Left colon (tissue), 2 donors: Measurements from ENCODE around the gene RPH3AL. TPM values are rescaled to one million over a fixed set of nuclear protein-coding genes. Genes with fewer than 3 reads are reported as not detected.
"Not testable (repeated sequence)": the region's sequence is repeated elsewhere in the genome, so short reads cannot be mapped to it uniquely, and the experiment has no call there.

Experiments used
- ATAC-seq: fragments of 200-7000 bp; cut with Tn5 transposase; one replicate; pipeline ENCODE4 v1.9.1; 2020; ENCODE audit warnings: mild to moderate bottlenecking, moderate library complexity
- DNase-seq, 2 donors: peaks; one replicate each; pipeline ENCODE4 v3.0.0-alpha.2; 2020
- intact Hi-C, 2 donors: fragments of 100-400 bp; cut with DNase I in 1 of 2; cut with micrococcal nuclease in 1 of 2; formaldehyde crosslinking; loops; one replicate each; pipeline versions ENCODE4 v1.11.2 to v1.14.0; 2022; cut with DNase I, micrococcal nuclease
- total RNA-seq, 2 donors: library from RNA; stranded (reverse); fragmentation: NEBNext Ultra II Directional; extraction: Animal tissue kit (Norgen Biotek cat#: 25700); gene quantifications; one replicate each; pipeline ENCODE4 v1.2.1, GENCODE V29; 2021
- donor health status: DM: no; HTN: no; CAD: no.
- donor health status: DM: yes; HTN: yes; CAD: no.

Gene RPH3AL
- total RNA-seq, 2 donors from 2014 or later = 32.7 to 42.3 TPM

DNA sequence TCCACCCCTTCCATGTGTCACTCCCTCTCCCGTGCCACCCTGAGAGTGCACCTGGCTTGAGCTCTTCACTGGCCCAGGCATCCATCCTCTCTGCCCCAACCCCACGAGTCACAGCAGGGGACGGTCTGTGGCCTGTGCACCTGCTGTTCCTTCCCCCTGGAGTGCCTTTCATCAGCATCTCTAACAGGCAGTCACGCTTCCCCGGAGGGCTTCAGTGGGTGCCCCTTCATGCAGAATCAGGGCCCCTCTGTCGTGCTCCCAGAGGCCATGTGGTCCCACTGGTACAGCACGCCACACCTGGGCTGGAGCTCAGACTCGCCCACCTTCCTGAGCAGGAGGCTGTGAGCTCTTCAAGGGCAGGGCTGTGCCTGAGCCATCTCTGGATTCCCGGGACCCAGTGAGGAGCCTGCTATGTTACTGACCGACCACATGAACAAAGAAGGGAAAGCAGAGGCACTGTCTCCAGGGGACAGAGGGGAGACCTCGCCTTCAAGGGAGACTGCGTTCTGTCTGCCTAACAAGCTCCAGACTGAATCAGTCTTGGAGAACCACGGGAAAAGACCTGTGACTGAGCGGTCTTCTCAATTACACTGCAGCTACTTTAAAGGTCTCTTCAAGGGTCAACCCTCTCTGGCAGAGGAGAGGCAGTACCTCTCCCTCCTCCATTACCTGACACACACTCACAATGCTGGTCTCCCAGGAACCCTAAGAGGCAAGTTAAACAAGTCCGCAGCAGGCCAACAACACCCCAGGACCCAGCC is 92.4 kb downstream of the RPH3AL start:
- intact Hi-C loops = no loop called here
- ATAC-seq (no peak), DNase-seq (no peak)

- intact Hi-C loops = no loop called here
- DNase-seq (no peak), ATAC-seq (no peak)
These were observed 93.1 kb downstream of the RPH3AL start for GRCh38 chr17:259341-259976.

DNA sequence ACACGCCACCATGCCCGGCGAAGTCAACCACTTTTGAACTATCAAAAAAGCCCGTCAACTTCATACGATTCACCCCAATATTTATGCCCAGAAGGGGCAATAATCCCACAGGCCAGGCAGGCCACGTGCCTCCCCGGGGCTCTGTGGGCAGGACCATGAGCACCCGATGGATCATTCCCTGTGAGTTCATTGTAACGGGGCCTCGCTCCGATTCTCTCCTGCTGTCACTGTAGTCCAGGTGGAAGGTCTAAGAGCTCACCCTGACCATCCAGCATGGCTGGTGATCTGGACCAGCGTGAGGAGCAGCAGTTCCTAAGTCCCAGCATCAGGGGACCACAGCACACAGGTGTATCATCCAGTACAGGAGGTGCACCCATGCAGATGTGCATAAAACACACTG is 93.7 kb downstream of the RPH3AL start:
- DNase-seq (no peak), ATAC-seq (no peak)
- intact Hi-C loops = no loop called here

GRCh38 chr17:258045-258734 is 94.4 kb downstream of the RPH3AL start:
- no peak for DNase-seq
- ATAC-seq = no peak
- intact Hi-C loops = no loop called here

DNA sequence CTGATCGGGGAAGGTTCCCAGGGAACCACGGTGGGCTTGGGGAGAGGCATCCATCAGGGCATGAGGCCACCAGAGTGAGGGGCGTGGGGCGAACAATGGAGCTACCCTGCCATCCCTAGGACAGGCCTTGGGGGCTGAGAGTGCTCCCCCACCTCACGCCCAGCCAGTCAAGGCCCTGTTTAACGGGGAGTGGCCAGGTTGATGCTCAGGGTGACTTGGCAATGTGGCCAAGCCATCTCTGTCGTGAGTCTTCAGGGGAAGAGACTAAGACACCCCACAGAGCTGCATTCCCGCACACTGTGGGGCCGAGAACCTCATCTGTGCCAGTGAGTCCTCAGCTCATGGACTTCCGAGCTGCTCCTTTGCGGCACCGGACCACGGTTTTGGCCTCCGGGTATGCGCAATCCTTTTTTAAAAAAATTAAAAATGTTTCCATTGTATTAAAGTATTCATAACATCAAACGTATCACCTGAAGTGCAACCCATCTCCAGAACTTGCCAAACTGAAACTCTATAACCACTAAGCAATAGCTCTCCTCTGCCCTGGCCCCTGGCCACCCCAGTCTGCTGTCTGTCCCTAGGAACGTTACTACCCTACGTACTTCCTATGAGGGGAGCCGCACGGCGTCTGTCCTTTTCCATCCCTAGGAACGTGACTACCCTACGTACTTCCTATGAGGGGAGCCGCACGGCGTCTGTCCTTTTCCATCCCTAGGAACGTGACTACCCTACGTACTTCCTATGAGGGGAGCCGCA is 99.3 kb downstream of the RPH3AL start:
- DNase-seq = no peak
- no peak for ATAC-seq
- intact Hi-C loops = no loop called here

DNA sequence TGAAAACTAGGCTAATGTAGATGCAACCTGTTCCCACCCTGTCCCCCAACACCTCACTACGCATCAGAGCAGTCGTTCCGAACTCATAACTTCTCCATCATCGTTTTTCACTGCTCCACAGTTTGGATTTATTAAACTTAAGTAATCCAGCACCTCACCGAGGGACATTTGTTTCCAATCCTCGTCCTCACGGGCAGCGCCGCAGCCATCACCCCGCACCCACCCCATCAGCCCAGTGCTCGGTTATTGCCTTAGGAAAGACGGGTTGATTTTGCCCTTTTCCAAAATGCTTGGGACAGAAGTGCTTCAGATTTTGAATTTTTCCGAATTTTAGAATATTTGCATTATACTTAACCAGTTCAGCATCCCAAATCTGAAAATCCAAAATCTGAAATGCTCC is 100.2 kb downstream of the RPH3AL start:
- DNase-seq (no peak), ATAC-seq (no peak)
- intact Hi-C loops = no loop called here

DNA sequence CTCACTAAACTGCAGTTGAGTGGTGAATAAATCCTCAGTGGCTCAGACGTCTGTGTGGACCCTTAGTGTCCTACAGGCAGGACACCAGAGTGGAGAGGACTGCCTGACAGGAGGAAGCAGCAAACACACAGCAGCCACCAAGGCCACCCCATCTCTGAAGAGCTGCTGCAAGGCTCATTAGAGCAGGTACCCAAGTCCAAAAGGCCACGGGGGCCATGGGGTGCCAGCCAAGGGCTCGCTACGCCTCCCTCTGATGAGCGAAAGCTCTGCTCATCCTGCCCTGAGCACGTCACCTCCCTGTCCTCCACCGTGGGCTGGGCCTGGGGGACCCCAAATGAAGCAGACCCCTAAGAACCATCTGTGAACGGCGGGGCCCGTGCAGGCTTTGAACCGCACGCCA is 101.1 kb downstream of the RPH3AL start:
- intact Hi-C loops = no loop called here
- ATAC-seq = no peak
- DNase-seq = no peak

- no peak for ATAC-seq
- no peak for DNase-seq
- intact Hi-C loops = no loop called here
These were observed 101.9 kb downstream of the RPH3AL start for GRCh38 chr17:250487-251300.

- intact Hi-C loops = no loop called here
- DNase-seq (peak in 1 of 2 donors; percentile 8), ATAC-seq (no peak)
These were observed 103.2 kb downstream of the RPH3AL start for GRCh38 chr17:249236-249993.

- ATAC-seq = no peak
- intact Hi-C loops = no loop called here
- DNase-seq = peak in 1 of 2 donors; percentile 19
These were observed 104.0 kb downstream of the RPH3AL start for GRCh38 chr17:248337-249235.

DNA sequence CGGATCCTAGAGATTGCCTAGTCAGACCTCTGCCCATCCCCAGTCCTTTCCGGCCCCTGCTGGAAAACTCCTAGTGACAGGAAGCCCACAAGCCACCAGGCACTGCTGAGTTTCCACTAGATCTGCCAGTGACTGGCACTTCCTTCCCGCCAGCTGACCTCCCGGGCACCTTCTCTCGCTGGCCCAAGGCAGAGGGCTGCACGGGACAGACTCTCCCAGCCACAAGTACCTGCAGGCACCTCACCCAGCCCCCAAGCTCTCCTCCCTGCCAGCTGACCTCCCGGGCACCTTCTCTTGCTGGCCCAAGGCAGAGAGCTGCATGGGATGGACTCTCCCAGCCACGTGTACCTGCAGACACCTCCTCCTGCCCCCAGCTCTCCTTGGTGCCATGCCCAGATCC is 104.8 kb downstream of the RPH3AL start:
- peak in 1 of 2 donors; percentile 21 for DNase-seq
- peak; percentile 16 for ATAC-seq
- intact Hi-C loops = no loop called here

DNA sequence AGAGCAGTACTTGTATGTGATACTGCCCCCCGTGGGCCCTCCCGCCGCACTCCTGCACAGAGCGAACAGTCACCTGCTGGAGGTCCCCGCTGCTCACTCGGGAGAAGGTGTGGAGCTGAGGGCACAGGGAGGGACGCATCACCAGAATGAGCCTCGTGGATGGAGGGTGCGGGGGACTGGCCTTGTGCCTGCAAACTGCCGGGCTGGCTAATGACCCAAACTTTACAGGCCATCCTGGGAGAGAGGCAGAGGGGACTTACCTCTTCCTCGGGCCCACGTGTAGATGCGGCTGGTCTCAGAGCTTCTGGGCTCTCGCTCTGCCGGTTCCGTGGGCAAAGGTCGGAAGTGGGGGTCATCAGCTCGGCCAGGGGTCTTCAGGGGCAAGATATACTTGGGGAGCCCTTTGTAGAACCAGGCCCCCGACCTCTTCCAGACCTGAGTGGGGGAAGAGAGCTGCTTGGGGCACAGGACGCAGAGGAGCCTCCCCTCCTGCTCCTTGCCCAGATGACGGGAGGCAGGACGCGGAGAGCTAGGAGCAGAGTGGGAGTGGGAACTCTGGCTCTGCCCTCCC is 105.7 kb downstream of the RPH3AL start:
- intact Hi-C loops = no loop called here
- ATAC-seq (peak; percentile 10), DNase-seq (peak in 1 of 2 donors; percentile 21)

GRCh38 chr17:246226-246625 is 106.4 kb downstream of the RPH3AL start:
- peak; percentile 36 to 39 for DNase-seq
- intact Hi-C loops = no loop called here
- peak; percentile 98 for ATAC-seq

DNA sequence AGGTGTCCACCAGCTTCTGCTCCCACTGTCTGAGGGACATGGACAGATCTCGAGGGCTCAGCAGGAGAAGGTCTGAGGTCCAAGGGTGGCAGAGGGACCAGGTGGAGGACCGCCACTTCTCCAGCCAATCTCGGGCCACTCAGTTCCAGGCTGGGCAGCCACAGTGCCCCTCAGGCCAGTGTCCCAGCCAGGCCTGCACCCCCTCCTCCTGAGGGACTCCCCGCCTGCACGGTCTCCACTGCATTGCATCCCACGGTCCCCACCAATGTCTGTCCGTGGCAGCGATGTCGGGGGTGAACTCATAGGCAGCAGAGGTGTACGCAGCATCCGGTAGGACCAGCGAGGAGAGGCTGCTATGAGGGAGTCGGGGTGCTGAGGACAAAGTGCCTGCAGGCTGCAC is 107.0 kb downstream of the RPH3AL start:
- intact Hi-C loops = no loop called here
- no peak for ATAC-seq
- peak in 1 of 2 donors; percentile 17 for DNase-seq

- ATAC-seq = no peak
- DNase-seq = peak in 1 of 2 donors; percentile 5
- intact Hi-C loops = no loop called here
These were observed 107.6 kb downstream of the RPH3AL start for GRCh38 chr17:245020-245419.

GRCh38 chr17:243924-244323 is 108.7 kb downstream of the RPH3AL start:
- intact Hi-C loops = not testable (repeated sequence)

GRCh38 chr17:238964-239259 is 113.7 kb downstream of the RPH3AL start:
- intact Hi-C loops = no loop called here
- peak in 1 of 2 donors; percentile 16 for DNase-seq
- ATAC-seq = no peak

More at GRCh38 chr17:243924-244323, 108.7 kb downstream of the RPH3AL start:
- not testable (repeated sequence) for DNase-seq, ATAC-seq
